ENCODE data around the gene CPNE4. TPM values are rescaled to one million over a fixed set of nuclear protein-coding genes. Genes with fewer than 3 reads are reported as not detected.
A peak's percentile ranks its signal among the peaks of the same experiment; 100 is the strongest.

CPNE4 gene
- total RNA-seq, 2 experiments from 2014 or later, result not detected

GRCh38 chr3:131738095-131738494 lies 296.7 kb downstream of the CPNE4 start:
- peaks cover 2% of the 10 kb centered on the region for H3K4me1 Mint-ChIP-seq (ENCODE audit: low read depth)
- peaks cover 12% of the 10 kb centered on the region for H3K27me3 Mint-ChIP-seq (ENCODE audit: low read depth)
- intact Hi-C loops (cut with micrococcal nuclease), result loop anchor here (10.0 kb wide), 2 partner anchors 233 to 437 kb away; partner anchors contain the start of gene MRPL3
- CTCF ChIA-PET, result no interaction called here
- no peak overlapping the region for H3K27ac Mint-ChIP-seq
- no peaks in the 10 kb centered on the region for H3K36me3 Mint-ChIP-seq (ENCODE audit: low read depth)
- no peak overlapping the region for H3K4me3 Mint-ChIP-seq
- H3K9me3 Mint-ChIP-seq, result no peaks in the 10 kb centered on the region
- DNase-seq, result no peak

GRCh38 chr3:131735544-131735943 lies 299.3 kb downstream of the CPNE4 start:
- Mint-ChIP-seq H3K4me3 (no peak overlapping the region), H3K4me1 (ENCODE audit: low read depth) (peaks cover 15% of the 10 kb centered on the region), H3K36me3 (ENCODE audit: low read depth) (no peaks in the 10 kb centered on the region), H3K9me3 (no peaks in the 10 kb centered on the region), H3K27me3 (ENCODE audit: low read depth) (peaks cover 12% of the 10 kb centered on the region), H3K27ac (no peak overlapping the region)
- no peak for DNase-seq
- intact Hi-C loops (cut with micrococcal nuclease), result loop anchor here (10.0 kb wide), 2 partner anchors 231 to 439 kb away; partner anchors contain the start of gene MRPL3
- CTCF ChIA-PET, result interaction anchor here (0.6 kb wide), 1 partner anchor 117 kb away, joined by 3 read pairs; no protein-coding TSS in a partner anchor

- H3K9me3 Mint-ChIP-seq, result no peaks in the 10 kb centered on the region
- no peak overlapping the region for H3K4me3 Mint-ChIP-seq
- peaks cover 17% of the 10 kb centered on the region for H3K4me1 Mint-ChIP-seq (ENCODE audit: low read depth)
- CTCF ChIA-PET, result no interaction called here
- peaks cover 12% of the 10 kb centered on the region for H3K27me3 Mint-ChIP-seq (ENCODE audit: low read depth)
- no peak overlapping the region for H3K27ac Mint-ChIP-seq
- no peak for DNase-seq
- no peaks in the 10 kb centered on the region for H3K36me3 Mint-ChIP-seq (ENCODE audit: low read depth)
- intact Hi-C loops (cut with micrococcal nuclease), result loop anchor here (10.0 kb wide), 2 partner anchors 230 to 440 kb away; partner anchors contain the start of gene MRPL3
Observed at GRCh38 chr3:131735116-131735515, 299.7 kb downstream of the CPNE4 start.

GRCh38 chr3:131733086-131733841 lies 301.6 kb downstream of the CPNE4 start:
- H3K27ac Mint-ChIP-seq, result no peak overlapping the region

GRCh38 chr3:131731709-131732108 lies 303.1 kb downstream of the CPNE4 start:
- intact Hi-C loops (cut with micrococcal nuclease), result loop anchor here (1.0 to 10.0 kb wide), 6 partner anchors 17 to 879 kb away; partner anchors contain the start of genes MRPL3 and NUDT16
- H3K27ac Mint-ChIP-seq, result no peak overlapping the region
- no peaks in the 10 kb centered on the region for H3K9me3 Mint-ChIP-seq
- no peaks in the 10 kb centered on the region for H3K36me3 Mint-ChIP-seq (ENCODE audit: low read depth)
- peak; percentile 74 for DNase-seq
- CTCF ChIA-PET, result no interaction called here
- H3K27me3 Mint-ChIP-seq (ENCODE audit: low read depth), result peaks cover 14% of the 10 kb centered on the region
- H3K4me3 Mint-ChIP-seq, result no peak overlapping the region
- peaks cover 17% of the 10 kb centered on the region for H3K4me1 Mint-ChIP-seq (ENCODE audit: low read depth)

More at GRCh38 chr3:131733086-131733841, 301.6 kb downstream of the CPNE4 start:
- no peak for DNase-seq
- H3K27me3 Mint-ChIP-seq (ENCODE audit: low read depth), result peaks cover 9% of the 10 kb centered on the region
- CTCF ChIA-PET, result no interaction called here
- no peaks in the 10 kb centered on the region for H3K36me3 Mint-ChIP-seq (ENCODE audit: low read depth)
- no peaks in the 10 kb centered on the region for H3K9me3 Mint-ChIP-seq
- intact Hi-C loops (cut with micrococcal nuclease), result loop anchor here (5.0 to 10.0 kb wide), 5 partner anchors 228 to 881 kb away; partner anchors contain the start of genes MRPL3 and NUDT16
- H3K4me1 Mint-ChIP-seq (ENCODE audit: low read depth), result peaks cover 17% of the 10 kb centered on the region
- H3K4me3 Mint-ChIP-seq, result no peak overlapping the region

GRCh38 chr3:131730581-131730980 lies 304.2 kb downstream of the CPNE4 start:
- no peaks in the 10 kb centered on the region for H3K9me3 Mint-ChIP-seq
- H3K4me3 Mint-ChIP-seq, result no peak overlapping the region
- peaks cover 17% of the 10 kb centered on the region for H3K4me1 Mint-ChIP-seq (ENCODE audit: low read depth)
- CTCF ChIA-PET, result no interaction called here
- intact Hi-C loops (cut with micrococcal nuclease), result loop anchor here (5.0 to 10.0 kb wide), 5 partner anchors 226 to 878 kb away; partner anchors contain the start of genes MRPL3 and NUDT16
- no peaks in the 10 kb centered on the region for H3K36me3 Mint-ChIP-seq (ENCODE audit: low read depth)
- H3K27me3 Mint-ChIP-seq (ENCODE audit: low read depth), result peaks cover 14% of the 10 kb centered on the region
- no peak for DNase-seq
- no peak overlapping the region for H3K27ac Mint-ChIP-seq

GRCh38 chr3:131729643-131730017 lies 305.2 kb downstream of the CPNE4 start:
- no peaks in the 10 kb centered on the region for H3K9me3 Mint-ChIP-seq
- intact Hi-C loops (cut with micrococcal nuclease), result loop anchor here (5.0 to 10.0 kb wide), 5 partner anchors 225 to 877 kb away; partner anchors contain the start of genes MRPL3 and NUDT16
- no peak for DNase-seq
- CTCF ChIA-PET, result no interaction called here
- peaks cover 15% of the 10 kb centered on the region for H3K4me1 Mint-ChIP-seq (ENCODE audit: low read depth)
- no peak overlapping the region for H3K4me3 Mint-ChIP-seq
- no peak overlapping the region for H3K27ac Mint-ChIP-seq
- H3K36me3 Mint-ChIP-seq (ENCODE audit: low read depth), result no peaks in the 10 kb centered on the region
- H3K27me3 Mint-ChIP-seq (ENCODE audit: low read depth), result peaks cover 16% of the 10 kb centered on the region

GRCh38 chr3:131728898-131729642 lies 305.7 kb downstream of the CPNE4 start:
- intact Hi-C loops (cut with micrococcal nuclease), result no loop called here
- Mint-ChIP-seq H3K27me3 (ENCODE audit: low read depth) (peaks cover 19% of the 10 kb centered on the region), H3K27ac (no peak overlapping the region), H3K9me3 (no peaks in the 10 kb centered on the region), H3K4me1 (ENCODE audit: low read depth) (peaks cover 15% of the 10 kb centered on the region), H3K36me3 (ENCODE audit: low read depth) (no peaks in the 10 kb centered on the region), H3K4me3 (no peak overlapping the region)
- DNase-seq, result no peak
- CTCF ChIA-PET, result interaction anchor here (0.6 kb wide), 1 partner anchor 7 kb away, joined by 3 read pairs; no protein-coding TSS in a partner anchor

- Mint-ChIP-seq H3K27me3 (ENCODE audit: low read depth) (peaks cover 16% of the 10 kb centered on the region), H3K36me3 (ENCODE audit: low read depth) (no peaks in the 10 kb centered on the region), H3K4me1 (ENCODE audit: low read depth) (peaks cover 1% of the 10 kb centered on the region), H3K27ac (no peak overlapping the region), H3K4me3 (no peak overlapping the region), H3K9me3 (no peaks in the 10 kb centered on the region)
- intact Hi-C loops (cut with micrococcal nuclease), result no loop called here
- CTCF ChIA-PET, result no interaction called here
- DNase-seq, result no peak
Observed at GRCh38 chr3:131725414-131725813, 309.4 kb downstream of the CPNE4 start.

GRCh38 chr3:131723343-131723742 lies 311.5 kb downstream of the CPNE4 start:
- CTCF ChIA-PET, result no interaction called here
- H3K4me3 Mint-ChIP-seq, result no peak overlapping the region
- intact Hi-C loops (cut with micrococcal nuclease), result no loop called here
- peaks cover 14% of the 10 kb centered on the region for H3K27me3 Mint-ChIP-seq (ENCODE audit: low read depth)
- H3K4me1 Mint-ChIP-seq (ENCODE audit: low read depth), result no peaks in the 10 kb centered on the region
- H3K36me3 Mint-ChIP-seq (ENCODE audit: low read depth), result no peaks in the 10 kb centered on the region
- no peak overlapping the region for H3K27ac Mint-ChIP-seq
- no peak for DNase-seq
- H3K9me3 Mint-ChIP-seq, result no peaks in the 10 kb centered on the region

- H3K4me3 Mint-ChIP-seq, result no peak overlapping the region
- H3K36me3 Mint-ChIP-seq (ENCODE audit: low read depth), result no peaks in the 10 kb centered on the region
- no peak overlapping the region for H3K27ac Mint-ChIP-seq
Observed at GRCh38 chr3:131717493-131717892, 317.3 kb downstream of the CPNE4 start.

GRCh38 chr3:131716943-131717342 lies 317.9 kb downstream of the CPNE4 start:
- peaks cover 4% of the 10 kb centered on the region for H3K27me3 Mint-ChIP-seq (ENCODE audit: low read depth)
- no peak for DNase-seq
- H3K9me3 Mint-ChIP-seq, result no peaks in the 10 kb centered on the region
- no peaks in the 10 kb centered on the region for H3K36me3 Mint-ChIP-seq (ENCODE audit: low read depth)
- CTCF ChIA-PET, result no interaction called here
- no peak overlapping the region for H3K27ac Mint-ChIP-seq
- no peak overlapping the region for H3K4me3 Mint-ChIP-seq
- peaks cover 2% of the 10 kb centered on the region for H3K4me1 Mint-ChIP-seq (ENCODE audit: low read depth)
- intact Hi-C loops (cut with micrococcal nuclease), result no loop called here

More at GRCh38 chr3:131717493-131717892, 317.3 kb downstream of the CPNE4 start:
- intact Hi-C loops (cut with micrococcal nuclease), result no loop called here
- Mint-ChIP-seq H3K9me3 (no peaks in the 10 kb centered on the region), H3K27me3 (ENCODE audit: low read depth) (peaks cover 6% of the 10 kb centered on the region), H3K4me1 (ENCODE audit: low read depth) (peaks cover 2% of the 10 kb centered on the region)
- DNase-seq, result no peak
- CTCF ChIA-PET, result no interaction called here
